ENCODE measurements around the gene PLEK2.

Gene PLEK2
- long read RNA-seq, result 0 reads

- Histone ChIP-seq H3K27ac (replicated peaks) (no peak within 1 kb of the TSS), H3K27me3 (ENCODE audit: insufficient read depth, poor library complexity, severe bottlenecking) (no peaks in the 10 kb centered on the region), H3K4me3 (replicated peaks; ENCODE audit: insufficient read depth, low read length) (no peak within 1 kb of the TSS)
- TF ChIP-seq SPI1 (IDR thresholded peaks at IDR 0.05; ENCODE audit: borderline replicate concordance, low read depth) (no peak), GABPA (IDR thresholded peaks at IDR 0.05; ENCODE audit: low read depth) (no peak), CTCF (IDR thresholded peaks at IDR 0.05; ENCODE audit: insufficient read depth, low read length) (no peak), REST (IDR thresholded peaks at IDR 0.05; ENCODE audit: insufficient replicate concordance, low read depth) (no peak), POLR2AphosphoS5 (IDR thresholded peaks at IDR 0.05; ENCODE audit: low read depth) (no peak)
- no peak for DNase-seq (ENCODE audit: low read depth in 1 of 2, low spot score in 1 of 2)
Observed at GRCh38 chr14:67411820-67412421, at the start of gene PLEK2. PLEK2 (minus strand) TSS chr14:67412165; CDS start chr14:67412059, 106 bp downstream.

- TF ChIP-seq SPI1 (IDR thresholded peaks at IDR 0.05; ENCODE audit: borderline replicate concordance, low read depth), result no peak
- no peak for TF ChIP-seq CTCF (IDR thresholded peaks at IDR 0.05; ENCODE audit: insufficient read depth, low read length)
- DNase-seq (ENCODE audit: low read depth in 1 of 2, low spot score in 1 of 2), result no peak
- no peaks in the 10 kb centered on the region for H3K27me3 ChIP-seq (ENCODE audit: insufficient read depth, poor library complexity, severe bottlenecking)
- no peak overlapping the region for H3K27ac ChIP-seq (replicated peaks)
- H3K4me3 ChIP-seq (replicated peaks; ENCODE audit: insufficient read depth, low read length), result no peak overlapping the region
Observed at GRCh38 chr14:67461341-67461985, 49.5 kb upstream of the PLEK2 start.

GRCh38 chr14:67459336-67459735 is 47.4 kb upstream of the PLEK2 start:
- no peak overlapping the region for H3K27ac ChIP-seq (replicated peaks)
- no peak overlapping the region for H3K4me3 ChIP-seq (replicated peaks; ENCODE audit: insufficient read depth, low read length)
- DNase-seq (ENCODE audit: low read depth in 1 of 2, low spot score in 1 of 2), result no peak
- TF ChIP-seq CTCF (IDR thresholded peaks at IDR 0.05; ENCODE audit: insufficient read depth, low read length), result no peak
- TF ChIP-seq GABPA (IDR thresholded peaks at IDR 0.05; ENCODE audit: low read depth), result no peak
- TF ChIP-seq POLR2AphosphoS5 (IDR thresholded peaks at IDR 0.05; ENCODE audit: low read depth), result no peak
- no peak for TF ChIP-seq SPI1 (IDR thresholded peaks at IDR 0.05; ENCODE audit: borderline replicate concordance, low read depth)
- no peak for TF ChIP-seq REST (IDR thresholded peaks at IDR 0.05; ENCODE audit: insufficient replicate concordance, low read depth)
- no peaks in the 10 kb centered on the region for H3K27me3 ChIP-seq (ENCODE audit: insufficient read depth, poor library complexity, severe bottlenecking)
